WTC11 (cell line): ENCODE results near the gene ITGA2. TPM values are rescaled to one million over a fixed set of nuclear protein-coding genes. Genes with fewer than 3 reads are reported as not detected.
A peak's percentile ranks its signal among the peaks of the same experiment; 100 is the strongest.

Experiments used
- ATAC-seq: fragments of 200-7000 bp; cut with Tn5 transposase; 2 replicates; pipeline ENCODE4 v1.10.0; 2021; ENCODE audit warnings: mild to moderate bottlenecking, moderate library complexity
- CTCF ChIA-PET: fragments of 300-600 bp; sonication (Branson Sonifier 250); formaldehyde crosslinking; loops from one replicate; lab custom pipeline; 2021; ENCODE audit warnings: antibody characterized with exemption; lab: Charles Lee
- POLR2A ChIA-PET: fragments of 350-600 bp; sonication (Branson Sonifier 250); formaldehyde crosslinking; loops from one replicate; lab custom pipeline; 2021; ENCODE audit warnings: antibody characterized with exemption; lab: Charles Lee
- DNase-seq: peaks from one replicate; pipeline ENCODE4 v3.0.0; 2021; ENCODE audit warnings: low spot score
- H3K27ac Mint-ChIP-seq: 2 replicates; pipeline ENCODE4 v1.8.0; 2021; ENCODE audit warnings: mixed read lengths
- H3K27me3 Mint-ChIP-seq: 2 replicates; pipeline ENCODE4 v1.8.0; 2021; ENCODE audit warnings: low read depth, mild to moderate bottlenecking, moderate library complexity, mixed read lengths
- H3K36me3 Mint-ChIP-seq: 2 replicates; pipeline ENCODE4 v1.8.0; 2021; ENCODE audit warnings: mixed read lengths
- H3K4me1 Mint-ChIP-seq: 2 replicates; pipeline ENCODE4 v1.8.0; 2022; ENCODE audit warnings: mixed read lengths
- H3K4me3 Mint-ChIP-seq: 2 replicates; pipeline ENCODE4 v1.8.0; 2021; ENCODE audit warnings: mild to moderate bottlenecking, moderate library complexity, mixed read lengths
- H3K9me3 Mint-ChIP-seq: 2 replicates; pipeline ENCODE4 v1.8.0; 2021; ENCODE audit warnings: mixed read lengths
- ATF2 ChIP-seq: sonication (generic); formaldehyde crosslinking; IDR thresholded peaks from 2 replicates; pipeline ENCODE4 v1.8.1; 2022; ENCODE audit warnings: low read depth, missing genetic modification reagents, borderline replicate concordance
- CREB1 ChIP-seq: sonication (generic); formaldehyde crosslinking; IDR thresholded peaks from 2 replicates; pipeline ENCODE4 v1.8.0; 2023; ENCODE audit warnings: mild to moderate bottlenecking, missing genetic modification reagents
- CTCF ChIP-seq: fragments of 200-600 bp; IDR thresholded peaks from 2 replicates; pipeline ENCODE4 v1.8.0; 2022; ENCODE audit warnings: antibody characterized with exemption
- ETV6 ChIP-seq: sonication (generic); formaldehyde crosslinking; IDR thresholded peaks from 2 replicates; pipeline ENCODE4 v1.8.1; 2022; ENCODE audit warnings: mild to moderate bottlenecking, missing genetic modification reagents
- GABPB1 ChIP-seq: sonication (generic); formaldehyde crosslinking; IDR thresholded peaks from 2 replicates; pipeline ENCODE4 v1.8.1; 2023; ENCODE audit warnings: mild to moderate bottlenecking, missing genetic modification reagents
- GTF2I ChIP-seq: fragments of 250-450 bp; sonication (Bioruptor Pico); conservative IDR thresholded peaks from 2 replicates; pipeline ENCODE4 v1.4.0; 2021; ENCODE audit warnings: mild to moderate bottlenecking
- MAX ChIP-seq: sonication (generic); formaldehyde crosslinking; IDR thresholded peaks from 2 replicates; pipeline ENCODE4 v1.8.0; 2022; ENCODE audit warnings: mild to moderate bottlenecking, missing genetic modification reagents
- NFATC4 ChIP-seq: fragments of 250-450 bp; sonication (Bioruptor Pico); IDR thresholded peaks from 2 replicates; pipeline ENCODE4 v1.9.0; 2021; ENCODE audit warnings: mild to moderate bottlenecking
- PRRX2 ChIP-seq: fragments of 250-450 bp; sonication (Bioruptor Pico); IDR thresholded peaks from 2 replicates; pipeline ENCODE4 v1.8.0; 2021; ENCODE audit warnings: mild to moderate bottlenecking
- SMAD4 ChIP-seq: sonication (generic); formaldehyde crosslinking; IDR thresholded peaks from 2 replicates; pipeline ENCODE4 v1.8.0; 2022; ENCODE audit warnings: mild to moderate bottlenecking, missing genetic modification reagents
- TCF7 ChIP-seq: sonication (generic); formaldehyde crosslinking; IDR thresholded peaks from 2 replicates; pipeline ENCODE4 v1.8.0; 2022; ENCODE audit warnings: mild to moderate bottlenecking, low read depth, missing genetic modification reagents, moderate library complexity
- ZNF219 ChIP-seq: sonication (generic); formaldehyde crosslinking; IDR thresholded peaks from 2 replicates; pipeline ENCODE4 v1.8.0; 2023; ENCODE audit warnings: missing genetic modification reagents, mild to moderate bottlenecking, borderline replicate concordance
- ZNF396 ChIP-seq: fragments of 250-450 bp; sonication (Bioruptor Pico); IDR thresholded peaks from 2 replicates; pipeline ENCODE4 v1.8.0; 2021; ENCODE audit warnings: mild to moderate bottlenecking, moderate library complexity, borderline replicate concordance
- ZNF416 ChIP-seq: fragments of 250-450 bp; sonication (Bioruptor Pico); IDR thresholded peaks from 2 replicates; pipeline ENCODE4 v1.9.0; 2021; ENCODE audit warnings: mild to moderate bottlenecking, inconsistent platforms
- ZNF532 ChIP-seq: fragments of 250-450 bp; sonication (Bioruptor Pico); IDR thresholded peaks from 2 replicates; pipeline ENCODE4 v1.9.0; 2021; ENCODE audit warnings: mild to moderate bottlenecking, borderline replicate concordance
- ZSCAN18 ChIP-seq: fragments of 250-450 bp; sonication (Bioruptor Pico); IDR thresholded peaks from 2 replicates; pipeline ENCODE4 v2.1.2; 2022; ENCODE audit warnings: mild to moderate bottlenecking, moderate library complexity
- total RNA-seq: library from RNA; stranded (reverse); gene quantifications from 3 replicates; pipeline ENCODE4 v1.2.3, GENCODE V29; 2021

ITGA2 gene
- total RNA-seq, 1 experiment from 2014 or later = 5.5 TPM

- TF ChIP-seq ETV6 (CRISPR knock-in tag) (no peak), ZNF416 (CRISPR knock-in tag) (no peak), NFATC4 (no peak), GABPB1 (CRISPR knock-in tag) (no peak)
Observed at GRCh38 chr5:53100606-53101005, 111.5 kb downstream of the ITGA2 start (continued).

GRCh38 chr5:53105611-53106300, 116.6 kb downstream of the ITGA2 start:
- no peak overlapping the region for H3K4me3 Mint-ChIP-seq
- no peak for DNase-seq
- no peak for TF ChIP-seq GTF2I (CRISPR knock-in tag)
- H3K9me3 Mint-ChIP-seq = no peaks in the 10 kb centered on the region
- peaks cover 5% of the 10 kb centered on the region; the same call in 1 of the 2 replicates for H3K27me3 Mint-ChIP-seq
- ChIA-PET CTCF (interaction anchor here (1.0 to 1.2 kb wide), 2 partner anchors 9 to 70 kb away, joined by 3 to 4 read pairs; no protein-coding TSS in a partner anchor), POLR2A (no interaction called here)
- H3K36me3 Mint-ChIP-seq = no peaks in the 10 kb centered on the region
- ATAC-seq = no peak
- H3K27ac Mint-ChIP-seq = no peak overlapping the region
- peaks cover 10% of the 10 kb centered on the region for H3K4me1 Mint-ChIP-seq

- H3K27me3 Mint-ChIP-seq = peaks cover 5% of the 10 kb centered on the region; the same call in 1 of the 2 replicates
- POLR2A ChIA-PET = no interaction called here
- no peak for DNase-seq
Observed at GRCh38 chr5:53109056-53109442, 119.9 kb downstream of the ITGA2 start.

GRCh38 chr5:53109443-53110127, 120.4 kb downstream of the ITGA2 start, which contains the start of gene MOCS2:
Gene MOCS2 (minus strand): TSS chr5:53109757. CDS start chr5:53107174, 2,583 bp downstream.
- ATAC-seq = peak; percentile 96
- H3K27me3 Mint-ChIP-seq = peaks cover 5% of the 10 kb centered on the region; the same call in 1 of the 2 replicates
- TF ChIP-seq GABPB1 (CRISPR knock-in tag) = no peak
- TF ChIP-seq CTCF = no peak
- no peak for TF ChIP-seq ZSCAN18 (CRISPR knock-in tag)
- no peak for TF ChIP-seq SMAD4 (CRISPR knock-in tag)
- TF ChIP-seq MAX (CRISPR knock-in tag) = peak; percentile 55; the same call in 1 of the 2 replicates
- no peak for TF ChIP-seq PRRX2 (CRISPR knock-in tag)
- TF ChIP-seq ATF2 = no peak
- no peak for TF ChIP-seq ZNF219 (CRISPR knock-in tag)

More at GRCh38 chr5:53109056-53109442, 119.9 kb downstream of the ITGA2 start:
- peaks cover 12% of the 10 kb centered on the region for H3K4me1 Mint-ChIP-seq
- no peak overlapping the region for H3K27ac Mint-ChIP-seq
- peak overlapping the region; percentile 89 for H3K4me3 Mint-ChIP-seq
- ATAC-seq = no peak
- no peak for TF ChIP-seq TCF7 (CRISPR knock-in tag)
- TF ChIP-seq ZNF396 (CRISPR knock-in tag) = no peak
- no peak for TF ChIP-seq CREB1 (CRISPR knock-in tag)
- TF ChIP-seq PRRX2 (CRISPR knock-in tag) = no peak
- TF ChIP-seq ETV6 (CRISPR knock-in tag) = no peak
- no peak for TF ChIP-seq ZNF532 (CRISPR knock-in tag)
- CTCF ChIA-PET = interaction anchor here (0.6 to 1.4 kb wide), 8 partner anchors 11 to 1135 kb away, joined by 3 to 10 read pairs (median 4); no protein-coding TSS in a partner anchor
- no peaks in the 10 kb centered on the region for H3K36me3 Mint-ChIP-seq
- peaks cover 7% of the 10 kb centered on the region for H3K9me3 Mint-ChIP-seq

More at GRCh38 chr5:53109443-53110127, 120.4 kb downstream of the ITGA2 start, which contains the start of gene MOCS2:
- peak within 1 kb of the TSS; percentile 95 for H3K27ac Mint-ChIP-seq
- peak within 1 kb of the TSS; percentile 89 for H3K4me3 Mint-ChIP-seq
- H3K9me3 Mint-ChIP-seq = peaks cover 7% of the 10 kb centered on the region
- H3K4me1 Mint-ChIP-seq = peaks cover 17% of the 10 kb centered on the region
- CTCF ChIA-PET = interaction anchor here (0.6 to 1.4 kb wide), 8 partner anchors 12 to 1134 kb away, joined by 3 to 10 read pairs (median 4); no protein-coding TSS in a partner anchor
- POLR2A ChIA-PET = no interaction called here
- DNase-seq = peak; percentile 86
- no peaks in the 10 kb centered on the region for H3K36me3 Mint-ChIP-seq
